NCI-H226 (cell line): ENCODE data around the gene RPL31.

Experiments
- DNase-seq: peaks from one replicate; pipeline ENCODE4 v3.0.0-alpha.2; 2015

Gene RPL31

DNA sequence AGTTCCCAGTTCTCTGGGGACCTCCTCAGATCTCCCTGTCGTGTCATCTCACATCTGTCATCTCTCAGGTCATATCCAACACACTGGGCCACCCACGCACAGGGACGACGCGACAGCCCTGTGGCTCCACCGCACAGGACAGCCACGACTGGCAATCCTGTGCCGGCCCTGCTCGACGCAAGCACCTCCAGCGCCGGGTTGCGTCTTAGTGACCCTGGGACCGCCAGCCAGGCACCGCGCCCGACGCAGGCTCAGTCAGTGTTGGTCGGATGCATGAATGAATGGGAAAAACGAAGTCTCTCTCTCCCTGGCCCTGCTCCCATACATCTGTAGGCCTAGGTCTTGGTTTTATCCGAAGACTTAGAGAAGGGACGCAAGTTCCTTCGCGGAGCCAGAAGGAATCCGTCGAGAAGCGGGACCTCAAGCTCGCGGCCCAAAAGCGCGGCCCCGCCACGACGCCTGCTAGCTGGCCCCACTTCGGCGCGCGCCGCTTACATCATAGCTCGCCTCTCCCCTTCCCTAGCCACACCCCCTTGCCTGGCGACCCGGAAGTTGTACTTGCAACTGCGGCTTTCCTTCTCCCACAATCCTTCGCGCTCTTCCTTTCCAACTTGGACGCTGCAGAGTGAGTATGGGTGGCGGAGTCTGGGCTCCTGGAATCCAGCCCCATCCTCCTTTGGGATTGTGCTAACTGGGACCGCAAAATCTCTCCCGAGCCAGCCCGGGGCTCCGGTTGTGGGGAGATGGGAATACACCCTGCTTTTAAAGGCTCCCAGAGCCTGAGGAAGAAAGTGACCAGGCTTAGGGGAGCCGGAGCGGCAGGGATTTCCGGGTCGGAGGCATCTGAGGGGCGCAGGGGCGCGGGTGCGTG, at the start of gene RPL31:
TSS of gene RPL31 (plus strand) at position 599 of the 871 bp plus-strand sequence. CDS start 413 bp downstream, outside the sequence.
- peak; percentile 89 for DNase-seq

DNA sequence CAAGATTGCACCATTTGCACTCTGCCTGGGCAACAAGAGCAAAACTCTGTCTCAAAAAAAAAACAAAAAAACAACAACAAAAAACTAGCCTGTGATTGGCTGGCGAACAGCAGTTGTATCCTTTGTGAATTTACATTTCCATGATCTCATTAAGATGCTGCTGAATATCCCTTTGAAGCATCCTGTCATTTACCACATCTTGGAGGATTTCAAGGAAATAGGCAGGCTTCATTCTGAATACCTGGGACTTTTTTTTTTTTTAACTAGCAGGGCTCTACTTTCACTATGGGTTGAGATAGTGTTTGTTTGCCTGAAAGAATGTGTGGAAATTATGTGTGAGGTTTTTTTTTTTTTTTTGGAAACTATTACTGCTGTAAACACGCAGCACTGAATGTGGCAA, 49.6 kb upstream of the RPL31 start:
- DNase-seq: no peak

DNA sequence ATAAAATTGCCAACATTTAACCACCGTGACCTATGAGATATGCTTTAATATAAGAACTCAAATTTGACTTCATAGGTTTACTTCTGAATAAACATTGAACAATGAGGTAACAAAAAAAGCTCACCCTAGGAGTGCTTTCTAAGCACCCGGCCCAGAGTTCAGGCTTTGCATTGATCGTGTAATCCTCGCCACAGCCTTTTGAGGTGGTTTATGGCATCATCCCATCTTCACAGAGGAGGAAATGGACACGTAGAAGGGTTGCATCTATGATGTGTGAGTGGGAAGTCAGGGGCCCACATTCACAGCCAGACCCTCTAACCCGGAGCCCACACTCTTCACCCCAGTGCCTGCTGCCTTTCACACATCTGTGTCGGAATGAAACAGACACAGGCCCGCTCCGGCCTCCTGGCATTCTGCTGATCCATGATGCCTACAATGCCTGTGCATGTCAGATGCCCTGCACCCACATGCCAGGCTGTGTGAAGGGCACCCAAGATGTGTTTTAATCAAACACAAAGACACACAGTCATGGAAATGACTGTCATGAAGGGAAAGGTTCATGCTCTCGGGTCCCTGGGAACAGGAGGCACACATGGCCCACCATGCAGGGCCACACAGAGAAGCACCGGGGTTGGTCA, 48.6 kb upstream of the RPL31 start:
- no peak for DNase-seq

DNA sequence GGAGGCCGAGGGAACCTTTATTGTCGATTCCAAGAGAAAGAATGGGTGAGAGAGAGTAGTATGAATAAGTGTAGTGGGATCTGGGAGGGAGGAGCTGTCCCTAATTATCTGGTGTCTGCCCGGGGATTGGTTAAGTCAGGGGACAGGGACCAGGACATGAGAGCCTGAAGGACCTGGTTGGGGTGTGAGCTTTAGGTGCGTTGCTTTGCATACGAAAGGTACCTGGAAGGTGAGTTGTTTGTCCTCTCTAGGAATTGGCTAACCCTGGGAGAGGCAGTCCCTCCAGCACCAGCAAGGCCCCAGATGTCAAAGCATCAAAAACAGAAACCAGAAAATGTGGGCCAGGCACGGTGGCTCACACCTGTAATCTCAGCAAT, 48.1 kb upstream of the RPL31 start:
- DNase-seq: no peak

DNA sequence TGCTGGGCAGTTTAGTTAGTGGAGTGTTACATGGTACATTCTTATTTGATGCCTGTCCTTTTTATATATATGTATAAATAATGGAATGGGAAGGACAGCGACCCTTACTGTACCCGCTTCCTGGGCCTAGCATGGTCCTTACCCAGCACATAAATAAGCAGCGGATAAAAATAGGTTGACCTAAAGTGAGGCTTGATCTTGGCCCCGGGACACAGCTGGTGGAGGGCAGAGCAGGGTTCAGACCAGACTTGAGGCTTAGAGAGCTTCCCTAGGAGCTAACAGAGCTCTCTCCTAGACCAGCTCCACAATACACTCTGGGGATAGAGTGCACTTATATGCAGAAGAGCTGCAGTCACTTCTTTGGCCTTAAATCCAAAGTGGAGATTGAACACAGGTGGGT, 46.9 kb upstream of the RPL31 start:
- DNase-seq: no peak

DNA sequence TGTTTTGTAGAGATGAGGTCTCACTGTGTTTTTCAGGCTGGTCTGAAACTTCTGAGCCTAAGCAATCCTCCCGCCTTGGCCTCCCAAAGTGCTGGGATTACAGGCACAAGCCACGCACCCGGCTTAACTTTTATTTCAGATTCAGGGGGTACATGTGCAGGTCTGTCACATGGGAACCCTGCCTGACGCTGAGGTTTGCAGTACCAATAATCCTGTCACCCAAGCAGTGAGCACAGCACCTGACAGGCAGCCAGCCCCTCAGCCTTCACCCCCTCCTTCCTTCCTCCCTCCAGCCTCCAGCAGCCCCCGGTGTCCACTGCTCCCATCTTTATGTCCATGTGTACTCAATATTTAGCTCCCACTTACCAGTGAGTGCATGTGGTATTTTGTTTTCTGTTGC, 46.0 kb upstream of the RPL31 start:
- no peak for DNase-seq

DNA sequence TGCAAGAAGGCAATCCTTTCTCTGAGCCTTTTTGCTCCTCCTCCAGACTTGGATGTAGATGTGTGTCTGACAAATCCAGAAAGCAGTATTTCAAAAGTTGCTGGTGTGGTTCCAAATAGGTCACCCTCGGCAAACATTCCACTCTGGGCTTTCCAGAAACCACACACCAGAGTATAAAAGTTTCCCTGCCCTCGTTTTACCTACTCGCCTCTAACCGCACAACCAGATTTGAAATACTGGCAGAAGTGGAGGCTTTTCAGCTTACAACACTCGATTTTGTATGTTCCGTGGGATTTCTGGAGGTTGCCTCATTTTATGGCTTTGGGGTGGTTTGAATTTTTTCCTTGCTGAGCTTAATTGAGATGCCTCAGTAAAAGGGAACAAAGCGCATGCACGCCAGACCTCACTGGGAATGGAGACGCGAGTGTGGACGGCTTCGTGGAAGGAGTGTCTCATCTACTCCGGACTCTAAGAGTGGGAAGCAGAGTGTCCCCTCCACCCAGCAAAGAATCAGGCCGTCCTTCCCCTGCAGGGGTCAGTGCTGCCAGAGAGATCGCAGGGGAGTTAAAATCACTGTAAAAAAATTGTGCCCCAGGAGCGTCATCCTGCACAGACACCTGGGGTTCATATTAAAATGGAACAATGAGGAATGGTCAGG, 44.0 kb upstream of the RPL31 start:
- DNase-seq: peak; percentile 7

DNA sequence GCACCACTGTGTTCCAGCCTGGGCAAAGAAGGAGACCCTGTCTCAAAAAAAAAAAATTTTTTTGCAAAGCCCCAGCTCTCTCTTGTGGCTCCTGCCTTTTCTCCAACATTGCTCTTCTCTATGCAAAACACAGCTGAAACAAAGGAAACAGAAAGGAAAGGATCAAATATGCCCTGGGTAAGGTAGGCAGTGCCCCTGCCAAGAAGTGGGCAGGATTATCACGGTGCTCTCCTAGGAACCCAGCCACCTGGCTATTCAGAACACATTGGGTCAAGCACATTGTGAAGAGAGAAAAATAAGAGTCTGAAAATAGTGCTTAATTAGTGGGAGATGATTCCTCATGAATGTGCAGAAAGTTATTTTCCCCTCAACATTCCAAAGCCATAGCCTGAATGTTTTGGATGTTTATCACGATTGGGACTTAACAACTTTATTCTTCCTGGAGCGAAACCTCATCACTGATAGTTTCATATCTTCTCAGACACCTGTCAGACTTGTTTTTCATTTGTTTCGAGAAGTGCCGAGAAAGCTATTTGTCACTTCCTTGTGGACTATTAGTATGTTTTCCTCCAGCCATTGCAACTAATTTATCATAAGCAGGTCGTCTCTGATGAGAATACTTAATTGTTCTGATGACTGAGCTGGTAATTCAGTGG, 42.7 kb upstream of the RPL31 start:
- no peak for DNase-seq

DNA sequence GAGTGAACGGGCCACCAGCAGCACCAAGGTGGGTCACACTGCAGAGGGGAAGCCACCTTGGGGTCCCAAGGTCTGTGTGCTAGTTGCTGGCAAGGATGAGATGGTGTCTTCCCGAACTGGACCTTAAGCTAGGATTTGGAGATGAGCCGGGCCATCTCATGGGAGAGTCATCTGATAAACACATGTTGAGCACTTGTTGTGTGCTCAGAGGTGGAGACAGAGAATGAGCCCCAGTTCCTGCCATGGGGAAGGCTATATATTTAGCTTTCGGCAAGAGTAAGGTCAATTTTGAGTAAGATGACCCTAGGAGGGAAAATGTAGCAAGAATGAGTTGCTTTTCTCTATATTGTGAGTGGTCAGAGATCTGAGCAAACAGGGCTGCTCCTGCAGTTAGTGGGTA, 41.4 kb upstream of the RPL31 start:
- DNase-seq: no peak

DNA sequence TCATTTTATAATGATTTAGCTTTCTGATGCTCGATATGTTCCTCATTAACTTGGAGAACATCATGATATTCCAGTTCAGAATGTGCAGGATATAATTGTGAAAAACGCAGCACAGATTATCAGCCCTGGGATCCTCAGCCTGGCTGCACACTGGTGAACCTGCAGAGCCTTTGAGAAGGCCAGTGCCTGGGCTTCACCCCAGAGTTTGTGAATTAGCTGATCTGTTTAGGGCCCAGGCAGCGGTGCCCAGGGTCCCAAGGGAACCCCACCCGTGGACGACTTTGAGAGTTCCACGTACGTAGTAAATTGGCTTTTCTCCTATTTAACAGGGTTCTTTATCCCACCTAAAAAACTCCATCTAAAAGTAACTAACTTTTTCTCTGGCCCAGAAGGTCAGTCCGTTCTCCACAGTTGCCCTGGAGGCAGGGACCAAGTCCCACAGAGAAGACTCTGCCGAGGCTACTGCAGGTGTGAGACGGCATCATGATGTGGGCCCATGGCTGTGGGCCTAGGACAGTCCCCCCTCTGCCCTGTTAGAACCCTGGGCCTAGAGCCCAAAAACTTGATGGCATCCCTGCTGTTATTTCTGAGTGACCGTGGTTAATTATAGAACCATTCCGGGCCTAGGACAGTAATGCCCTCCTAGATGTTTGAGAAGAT, 39.6 kb upstream of the RPL31 start:
- DNase-seq: no peak

DNA sequence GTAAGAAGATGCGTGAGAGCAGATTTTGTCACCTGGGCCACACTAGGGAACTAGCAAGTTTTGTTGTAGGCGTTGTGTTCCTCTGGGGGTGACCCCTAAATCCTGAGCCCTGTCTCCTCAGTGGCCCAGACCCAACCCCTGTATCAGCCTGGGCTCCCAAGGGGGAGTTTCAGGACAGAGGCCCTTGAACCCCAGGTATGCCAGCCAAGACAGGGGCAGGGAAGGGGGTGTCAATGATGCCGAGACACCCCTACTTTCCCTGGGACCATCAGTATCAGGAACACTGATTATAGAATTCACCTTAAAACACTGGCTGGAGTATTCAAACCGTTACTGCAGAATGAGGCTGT, 39.1 kb upstream of the RPL31 start:
- DNase-seq: no peak

DNA sequence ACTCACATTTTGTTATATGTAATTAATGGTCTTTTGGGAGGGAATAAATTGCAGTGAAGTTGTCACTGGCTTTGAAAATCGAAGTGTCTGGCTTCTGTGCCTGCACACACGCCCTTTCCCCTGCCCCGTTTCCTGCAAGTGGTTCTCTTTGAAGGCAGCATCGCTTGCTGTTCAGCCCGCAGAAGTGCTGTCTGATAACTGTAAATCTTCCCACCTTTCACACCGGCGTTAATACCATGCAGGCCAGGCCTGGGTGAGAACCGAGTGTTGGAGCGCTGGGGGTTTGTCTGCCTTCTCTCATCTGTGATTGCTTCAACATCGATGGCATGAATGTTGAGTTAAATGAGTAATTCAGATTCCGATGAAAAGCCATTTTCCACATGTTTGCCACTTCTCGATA, 37.9 kb upstream of the RPL31 start:
- no peak for DNase-seq

DNA sequence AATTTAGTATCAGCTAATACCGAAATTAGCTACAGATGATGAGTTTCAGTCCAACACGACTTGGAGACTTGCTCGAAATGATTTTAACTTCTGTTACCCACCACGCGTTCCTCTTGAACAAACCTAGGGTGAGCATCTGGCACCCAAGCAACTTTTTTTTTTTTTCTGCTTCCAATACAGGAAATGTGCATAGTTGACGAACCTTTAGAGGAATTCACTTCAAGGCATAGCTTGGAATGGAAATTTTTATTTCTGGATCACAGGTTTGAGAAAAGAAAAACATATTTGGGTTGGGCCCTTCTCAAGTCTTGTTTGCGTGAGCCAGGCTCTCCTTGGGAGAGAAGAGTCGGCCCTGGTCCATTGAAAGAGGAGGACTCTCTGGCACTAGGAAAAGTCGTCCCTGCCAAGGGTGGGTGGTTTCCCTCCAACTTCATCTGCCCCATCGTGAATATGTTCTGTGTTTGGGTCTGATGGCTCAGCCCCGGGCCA, 37.4 kb upstream of the RPL31 start:
- DNase-seq: no peak

DNA sequence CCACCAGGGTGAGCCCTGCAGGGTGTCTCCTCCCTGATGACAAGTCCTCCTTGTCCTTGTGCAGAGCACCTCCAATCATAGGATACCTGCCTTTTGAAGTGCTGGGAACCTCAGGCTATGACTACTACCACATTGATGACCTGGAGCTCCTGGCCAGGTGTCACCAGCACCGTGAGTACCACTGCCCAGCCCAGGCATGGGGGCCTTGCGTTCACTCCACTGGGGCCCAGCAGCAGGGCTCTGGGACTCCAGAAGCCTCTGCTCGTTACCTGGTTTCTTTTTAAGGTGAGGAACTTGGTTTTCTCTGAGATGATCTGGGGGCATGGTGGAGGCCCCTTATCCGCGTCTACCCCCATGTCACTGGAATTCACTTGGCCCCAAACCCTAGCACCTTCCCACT, 36.5 kb upstream of the RPL31 start:
- DNase-seq: no peak

DNA sequence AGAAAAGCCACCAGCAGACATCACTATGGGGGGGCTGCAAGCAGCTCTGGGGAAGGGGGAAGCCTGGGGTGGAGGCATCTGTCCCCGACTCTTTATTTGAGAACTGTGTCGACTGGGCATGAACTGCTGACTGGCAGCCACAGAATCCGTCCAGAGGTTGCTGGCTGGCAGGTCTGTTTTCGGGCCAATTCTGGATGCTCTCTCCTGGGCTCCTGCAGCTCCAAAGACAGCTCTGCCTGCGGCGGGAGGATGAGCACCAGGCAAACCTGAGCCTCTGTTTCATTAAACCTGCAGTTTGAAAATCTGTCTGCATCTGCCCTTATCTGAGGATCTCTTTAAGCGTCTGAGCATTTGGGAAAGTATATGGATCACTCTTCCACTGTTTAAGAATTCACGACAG, 34.4 kb upstream of the RPL31 start:
- no peak for DNase-seq

DNA sequence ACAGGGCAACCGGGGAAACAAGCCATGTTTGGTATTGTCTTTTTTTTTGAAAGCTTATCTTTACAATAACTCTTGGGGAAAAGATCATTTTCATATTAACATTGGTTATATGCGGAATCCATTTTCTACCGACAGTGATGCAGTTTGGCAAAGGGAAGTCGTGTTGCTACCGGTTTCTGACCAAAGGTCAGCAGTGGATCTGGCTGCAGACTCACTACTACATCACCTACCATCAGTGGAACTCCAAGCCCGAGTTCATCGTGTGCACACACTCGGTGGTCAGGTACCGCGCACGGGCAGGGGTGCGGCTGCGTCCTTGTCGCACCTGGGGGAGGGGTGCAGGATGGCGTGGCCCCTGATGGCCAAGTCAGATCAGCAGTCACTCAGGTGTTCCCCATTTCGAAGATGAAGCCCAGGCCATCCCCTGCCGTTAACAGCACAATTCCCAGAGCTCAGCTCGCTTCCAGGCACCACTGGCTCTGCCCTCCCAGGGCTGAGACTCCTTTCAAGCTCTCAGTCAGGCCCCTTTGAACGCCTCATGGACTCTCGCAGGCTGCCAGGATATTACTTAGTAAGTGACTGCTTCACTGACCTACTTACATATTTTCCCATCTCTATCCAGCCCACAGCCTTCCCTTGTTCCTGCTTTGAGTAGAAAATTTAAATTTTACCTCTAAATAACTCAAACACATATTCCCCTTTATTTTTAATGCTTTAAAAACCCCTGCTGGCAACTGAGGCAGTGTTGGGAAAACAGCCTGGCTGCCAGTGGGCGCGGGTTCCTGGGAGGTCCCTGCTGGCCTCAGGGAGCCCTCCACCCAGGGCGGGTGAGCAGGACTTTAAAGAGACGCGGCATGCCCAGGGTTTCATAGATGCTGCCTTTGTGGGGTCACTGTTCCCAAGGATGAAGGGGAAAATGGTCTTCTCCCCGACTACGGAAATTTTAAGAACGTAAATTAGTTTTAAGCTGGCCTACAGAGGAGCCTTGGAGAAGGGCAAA, 33.6 kb upstream of the RPL31 start:
- DNase-seq: no peak

DNA sequence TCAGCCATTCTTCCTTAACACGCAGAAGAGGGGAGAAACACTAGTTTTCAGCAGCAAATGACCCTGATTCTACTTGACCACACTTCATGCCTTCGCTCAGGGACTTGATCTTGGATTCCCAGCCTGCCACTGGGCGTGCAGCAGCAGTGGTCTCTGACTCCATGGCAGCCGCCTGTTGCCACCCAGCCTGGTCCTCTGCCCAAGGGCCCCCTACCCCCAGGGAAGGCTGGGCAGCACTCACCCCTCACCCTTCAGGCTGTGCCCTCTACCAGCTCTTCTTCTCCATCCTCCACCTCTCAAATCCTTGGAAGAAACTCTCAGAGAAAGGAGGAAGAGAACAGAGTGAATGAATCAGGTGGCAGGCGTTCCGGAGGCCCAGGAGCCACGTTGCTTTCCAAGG, 32.1 kb upstream of the RPL31 start:
- no peak for DNase-seq

DNA sequence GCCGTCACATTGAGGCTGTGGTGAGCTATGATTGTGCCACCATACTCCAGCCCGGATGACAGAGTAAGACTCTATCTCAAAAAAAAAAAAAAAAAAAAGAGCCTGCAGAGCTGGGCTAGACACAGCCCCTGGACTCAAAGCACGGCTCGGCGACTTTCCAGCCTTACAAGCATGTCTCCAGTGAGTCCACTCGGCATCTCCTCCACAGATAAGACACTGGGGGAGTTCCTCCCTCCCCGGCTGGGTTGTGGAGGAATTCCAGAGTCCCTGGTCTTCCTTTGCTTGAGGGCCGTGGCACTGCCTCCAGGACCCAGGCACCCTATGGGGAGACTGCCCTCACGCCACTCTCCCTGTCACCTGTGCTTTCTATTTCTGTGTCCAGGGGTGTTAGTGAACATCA, 30.9 kb upstream of the RPL31 start:
- no peak for DNase-seq

DNA sequence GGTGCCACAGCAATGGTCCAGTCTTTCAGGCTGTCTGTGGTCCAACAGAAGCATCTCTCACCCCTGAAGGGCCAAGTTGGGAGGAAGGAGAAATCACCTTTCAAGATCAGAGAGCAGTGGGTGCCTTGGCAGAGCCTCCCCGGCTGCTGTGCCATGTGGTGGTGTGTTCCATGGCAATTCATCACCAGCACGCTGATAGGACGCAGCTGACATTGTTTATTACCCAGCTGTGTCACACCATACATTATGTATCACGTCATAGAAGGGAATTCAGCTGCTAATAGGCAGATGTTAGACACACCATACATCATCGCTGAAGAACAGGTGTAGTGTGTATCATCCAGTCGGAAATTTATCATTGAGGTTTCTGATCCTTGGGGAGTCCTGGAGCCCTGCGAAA, 29.6 kb upstream of the RPL31 start:
- no peak for DNase-seq

DNA sequence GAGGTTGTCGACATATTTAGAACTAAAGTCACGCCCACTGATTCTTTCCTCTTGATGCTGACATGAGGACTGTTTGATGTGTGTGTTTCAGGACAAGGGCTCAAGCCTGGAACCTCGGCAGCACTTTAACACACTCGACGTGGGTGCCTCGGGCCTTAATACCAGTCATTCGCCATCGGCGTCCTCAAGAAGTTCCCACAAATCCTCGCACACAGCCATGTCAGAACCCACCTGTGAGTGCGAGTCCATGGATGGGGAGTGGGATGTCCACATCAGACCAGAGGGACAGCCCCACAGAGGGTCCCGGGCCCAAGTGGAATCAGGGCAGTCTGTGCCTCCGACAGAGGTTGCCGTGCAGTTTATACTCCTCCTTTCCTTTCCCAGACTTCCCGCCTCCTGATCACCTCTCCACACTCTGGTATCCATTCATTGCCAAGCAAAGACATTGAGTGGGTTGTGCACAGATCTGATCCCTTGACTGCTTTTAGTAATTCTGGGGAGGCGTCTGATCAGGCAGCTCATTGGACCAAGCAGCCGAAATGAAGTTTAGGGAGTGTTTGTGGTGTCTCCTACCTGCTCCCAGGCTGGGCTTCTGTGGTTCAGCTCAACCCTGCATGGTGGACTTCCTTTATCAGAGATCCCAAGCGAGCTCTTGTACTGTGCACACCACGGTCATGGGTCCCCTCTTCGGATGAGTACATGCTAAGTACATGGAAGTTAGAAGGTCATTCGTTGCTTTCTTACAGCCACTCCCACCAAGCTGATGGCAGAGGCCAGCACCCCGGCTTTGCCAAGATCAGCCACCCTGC, 27.2 kb upstream of the RPL31 start:
- no peak for DNase-seq

DNA sequence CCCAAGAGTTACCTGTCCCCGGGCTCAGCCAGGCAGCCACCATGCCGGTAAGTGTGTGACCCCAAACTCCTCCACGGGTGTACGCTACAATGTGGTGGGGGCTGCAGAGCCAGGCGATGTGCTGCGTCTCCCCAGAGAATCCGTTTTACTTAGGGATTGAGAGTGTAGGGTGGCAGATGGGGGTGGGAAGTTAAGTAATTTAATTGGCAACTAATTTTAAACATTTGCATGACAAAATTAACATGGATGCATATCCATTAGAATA, 26.6 kb upstream of the RPL31 start:
- no peak for DNase-seq
